Heart right ventricle (tissue), 16 donors: ENCODE data around the gene C12orf43. TPM values are rescaled to one million over a fixed set of nuclear protein-coding genes. Genes with fewer than 3 reads are reported as not detected.
"Not testable (repeated sequence)": the region's sequence is repeated elsewhere in the genome, so short reads cannot be mapped to it uniquely, and the experiment has no call there.

Source experiments
- ATAC-seq, 8 donors: fragments of 200-7000 bp; cut with Tn5 transposase; one replicate each; pipeline ENCODE4 v1.9.1; 2020; ENCODE audit warnings: mild to moderate bottlenecking in 8 of 8, moderate library complexity in 8 of 8, moderate number of reproducible peaks in 1 of 8
- DNase-seq, 2 donors: peaks; one replicate each; pipeline ENCODE4 v3.0.0-alpha.2; 2020
- H3K27ac ChIP-seq, 10 donors: fragments of 200-600 bp; sonication (generic) in 2 of 10; one replicate each; pipeline versions ENCODE4 v1.5.0 to v1.8.0; 2020 to 2022; ENCODE audit warnings: mild to moderate bottlenecking in 3 of 10
- H3K27me3 ChIP-seq, 7 donors: fragments of 200-600 bp; one replicate each; pipeline ENCODE4 v1.8.0; 2021 to 2022; ENCODE audit warnings: mild to moderate bottlenecking in 2 of 7
- H3K36me3 ChIP-seq, 9 donors: fragments of 200-600 bp; sonication (generic) in 1 of 9; one replicate each; pipeline versions ENCODE4 v1.5.0 to v1.8.0; 2020 to 2022; ENCODE audit warnings: mild to moderate bottlenecking in 2 of 9
- H3K4me1 ChIP-seq, 9 donors: fragments of 200-600 bp; sonication (generic) in 1 of 9; one replicate each; pipeline versions ENCODE4 v1.5.0 to v1.8.0; 2020 to 2022; ENCODE audit warnings: mild to moderate bottlenecking in 4 of 9
- H3K4me3 ChIP-seq, 10 donors: fragments of 200-600 bp; sonication (generic) in 2 of 10; one replicate each; pipeline versions ENCODE4 v1.5.0 to v1.8.0; 2020 to 2022; ENCODE audit warnings: mild to moderate bottlenecking in 7 of 10, moderate library complexity in 2 of 10
- H3K9me3 ChIP-seq, 11 donors: fragments of 200-600 bp in 10 of 11; sonication (generic) in 2 of 11; one replicate each; pipeline versions ENCODE4 v1.5.0 to v1.8.0; 2013 to 2022; ENCODE audit warnings: mild to moderate bottlenecking in 2 of 11, control low read depth in 1 of 11, moderate library complexity in 1 of 11
- CTCF ChIP-seq, 9 donors: fragments of 200-600 bp; sonication (generic) in 2 of 9; IDR thresholded peaks; one replicate each; pipeline versions ENCODE4 v1.5.0 to v1.8.0; 2021 to 2022; ENCODE audit warnings: antibody characterized with exemption in 9 of 9, mild to moderate bottlenecking in 5 of 9, moderate library complexity in 1 of 9
- WGBS, 2 donors: extraction: QIAGEN DNeasy Blood & Tissue Kit; methylation state at CpG; one replicate each; pipeline ENCODE4 v1.1.7; 2013; ENCODE audit warnings: inconsistent platforms in 1 of 2; 5-methylcytosine and 5-hydroxymethylcytosine counted together
- intact Hi-C, 10 donors: fragments of 100-400 bp; cut with DNase I; formaldehyde crosslinking; loops; one replicate each; pipeline versions ENCODE4 v1.11.1 to v1.14.2; 2022
- long read RNA-seq, 3 donors: library from polyadenylated mRNA; unstranded; transcript quantifications; one replicate each; pipeline ENCODE4 v2.0.0, GENCODE V29; 2020 to 2021
- polyA plus RNA-seq, 2 donors: library from polyadenylated mRNA; stranded (reverse); fragments of 200-250 nt; gene quantifications; one replicate each; pipeline ENCODE4 v1.2.3, GENCODE V29; 2013
- total RNA-seq, 10 donors: library from RNA; stranded (reverse); fragmentation: NEBNext Ultra II Directional in 3 of 10; extraction: Animal tissue kit (Norgen Biotek cat#: 25700) in 3 of 10; gene quantifications; one replicate each; pipeline versions ENCODE4 v1.2.1 to v1.2.4, GENCODE V29; 2021 to 2023
- donor health status: Arrhythmogenic right ventricular cardiomyopathy.
- donor health status: ischemic (EF 13 %, LVEDD 7.1; RV severe dilation, severe dysfunction).
- donor health status: healthy with polysubstance abuse.
- donor health status: DM: no; HTN: yes; CAD: no.
- donor health status: DM: no; HTN: no; CAD: no.
- donor health status: ischemic (EF 25% LVEDD 6.9; RV normal size, moderate dysfunction).
- donor health status: ischemic (EF 25% LVEDD 5.7; RV mildly dilated, moderate dysfunction).
- donor health status: healthy.
- donor health status: DM: yes; HTN: yes; CAD: no.
- donor health status: Ischemic cardiomyopathy.
- donor health status: ischemic (EF 35%, LVEDD 5.7; RV mildly dilated, moderate dysfunction).
- donor health status: nonischemic (EF 11% LVEDD 7.7; RV severe dilation, severe dysfunction).
- donor health status: DM: yes; HTN: yes; CAD: no.
- donor health status: PGD.
- donor health status: ischemic (EF 29% LVEDD 5.4; RV normal size, mild dysfunction).
- donor health status: nonischemic (EF 23%, LVEDD 6.1; RV moderate dilation, normal function).

Gene C12orf43
- total RNA-seq (10 to 100 TPM in 1 of 10 donors, 1 to 10 TPM in 9; 5.7 to 11.4 (median 8.2) TPM), polyA plus RNA-seq (10 to 100 TPM in 1 of 2 donors, 1 to 10 TPM in 1; 8.6 to 10.8 TPM)
- long read RNA-seq, donor 1, full-length matches to known transcripts, result 4 of 14 reads
- long read RNA-seq, donor 1, partial matches to known transcripts, result 0 of 14 reads
- long read RNA-seq, donor 1, other reads (novel, unspliced or antisense), result 10 of 14 reads
- long read RNA-seq, donor 2, full-length matches to known transcripts, result 6 of 15 reads
- long read RNA-seq, donor 2, partial matches to known transcripts, result 1 of 15 reads
- long read RNA-seq, donor 2, other reads (novel, unspliced or antisense), result 8 of 15 reads
- long read RNA-seq, donor 3, full-length matches to known transcripts, result 6 of 32 reads
- long read RNA-seq, donor 3, partial matches to known transcripts, result 1 of 32 reads
- long read RNA-seq, donor 3, other reads (novel, unspliced or antisense), result 25 of 32 reads

GRCh38 chr12:121015825-121016766 lies at the start of gene C12orf43:
Gene C12orf43, minus strand, starts transcription at chr12:121016487. Its CDS starts 13 bp downstream, at chr12:121016474.
- ATAC-seq, result peak; percentile 96 to 100 (median 99)
- 1% methylated on average over 34 of the region's 34 CpGs for WGBS, 2 donors
- Histone ChIP-seq H3K27ac (peak within 1 kb of the TSS in 9 of 10 donors; percentile 39 to 87 (median 70)), H3K4me1 (peaks cover 0 to 13% (median 7%) of the 10 kb centered on the region in 9 donors), H3K27me3 (no peaks in the 10 kb centered on the region), H3K4me3 (peak within 1 kb of the TSS; percentile 64 to 98 (median 83)), H3K36me3 (peaks cover 0 to 30% (median 0%) of the 10 kb centered on the region in 9 donors), H3K9me3 (peaks cover 0 to 3% (median 0%) of the 10 kb centered on the region in 11 donors)
- intact Hi-C loops, result no loop called here
- DNase-seq, result peak; percentile 84 to 94
- no peak for TF ChIP-seq CTCF (IDR thresholded peaks at IDR 0.05)

GRCh38 chr12:121065345-121065744 lies 49.1 kb upstream of the C12orf43 start:
- ATAC-seq (no peak), DNase-seq (no peak)
- intact Hi-C loops, result no loop called here
- H3K9me3 ChIP-seq, result no peaks in the 10 kb centered on the region
- 58 to 68% methylated on average over 2 of the region's 2 CpGs for WGBS, 2 donors
- no peak overlapping the region for H3K27ac ChIP-seq
- no peak overlapping the region for H3K4me3 ChIP-seq
- peaks cover 0 to 20% (median 0%) of the 10 kb centered on the region in 7 donors for H3K27me3 ChIP-seq
- no peaks in the 10 kb centered on the region for H3K36me3 ChIP-seq
- peaks cover 0 to 7% (median 1%) of the 10 kb centered on the region in 9 donors for H3K4me1 ChIP-seq
- TF ChIP-seq CTCF (IDR thresholded peaks at IDR 0.05), result no peak

- H3K4me3 ChIP-seq, H3K27ac ChIP-seq, DNase-seq, H3K36me3 ChIP-seq, ATAC-seq, H3K9me3 ChIP-seq: not testable (repeated sequence)
- H3K4me1 ChIP-seq, result peaks cover 0 to 15% (median 8%) of the 10 kb centered on the region in 9 donors
- peaks cover 0 to 15% (median 0%) of the 10 kb centered on the region in 7 donors for H3K27me3 ChIP-seq
- WGBS, 2 donors, result 92% methylated on average over 12 of the region's 12 CpGs
- intact Hi-C loops, result loop anchor here in 7 of 10 donors (5.0 kb wide), 3 partner anchors 33 to 48 kb away; no protein-coding TSS in a partner anchor
These were observed 48.3 kb upstream of the C12orf43 start for GRCh38 chr12:121064586-121064985.

GRCh38 chr12:121064116-121064515 lies 47.8 kb upstream of the C12orf43 start:
- DNase-seq (no peak), ATAC-seq (no peak)
- 80 to 89% methylated on average over 1 of the region's 1 CpG for WGBS, 2 donors
- Histone ChIP-seq H3K9me3 (no peaks in the 10 kb centered on the region), H3K27me3 (peaks cover 0 to 11% (median 0%) of the 10 kb centered on the region in 7 donors), H3K36me3 (no peaks in the 10 kb centered on the region), H3K4me1 (peaks cover 0 to 19% (median 9%) of the 10 kb centered on the region in 9 donors), H3K27ac (no peak overlapping the region), H3K4me3 (no peak overlapping the region)
- intact Hi-C loops, result loop anchor here in 7 of 10 donors (5.0 kb wide), 3 partner anchors 33 to 48 kb away; no protein-coding TSS in a partner anchor
- no peak for TF ChIP-seq CTCF (IDR thresholded peaks at IDR 0.05)
